Measurements from ENCODE around the gene MARCHF4. TPM values are rescaled to one million over a fixed set of nuclear protein-coding genes. Genes with fewer than 3 reads are reported as not detected.

Gene MARCHF4
- total and polyA plus RNA-seq, 9 of the 15 experiments (the other 6 are each of a cell fraction or from before 2014, with no cell fraction given), result 0.05 TPM; not detected in 8

DNA sequence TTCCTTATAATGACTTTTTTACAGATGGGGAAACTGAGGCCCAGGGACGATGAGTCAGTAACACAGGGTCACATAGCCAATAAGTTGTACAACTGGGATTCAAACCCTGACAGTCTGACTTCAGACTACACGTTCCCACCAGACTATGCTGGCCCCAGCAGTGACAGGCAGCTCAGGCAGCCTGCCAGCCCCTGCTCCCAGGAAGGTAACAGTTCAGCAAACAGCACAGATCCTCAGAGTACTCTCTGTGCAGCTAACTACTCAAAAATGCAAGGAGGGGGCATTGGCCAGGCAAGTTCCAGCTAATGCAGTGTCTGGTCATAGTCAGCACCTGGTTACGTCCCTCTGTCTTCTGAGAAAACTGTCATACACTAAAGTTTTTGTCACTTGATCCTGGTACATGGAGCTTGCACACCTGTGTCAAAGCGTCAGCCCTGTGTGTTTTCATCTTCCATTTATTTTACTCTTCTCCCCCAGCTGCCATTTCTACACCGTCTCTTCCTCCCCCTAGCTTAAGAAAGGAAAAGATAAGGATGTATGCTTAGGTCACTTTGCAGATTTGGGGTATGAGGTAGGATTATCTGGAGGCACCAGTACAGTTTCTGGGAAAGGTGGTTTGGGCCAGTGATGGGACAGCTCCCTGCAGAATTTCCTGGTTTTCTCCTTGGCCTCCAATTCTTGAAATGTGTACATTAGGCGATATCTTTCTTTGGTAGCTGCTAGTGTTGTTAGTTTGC lies 44.5 kb upstream of the MARCHF4 start (continued):
- TF ChIP-seq MECOM (CRISPR knock-in tag; IDR thresholded peaks at IDR 0.05), result peak; percentile 68; the same call in 1 of the 2 replicates
- peak; percentile 95 for TF ChIP-seq TEAD4 (IDR thresholded peaks at IDR 0.05; ENCODE audit: low read length)
- no peak for TF ChIP-seq TEAD4 (CRISPR knock-in tag; IDR thresholded peaks at IDR 0.05; ENCODE audit: borderline replicate concordance)
- no peak for TF ChIP-seq ZNF140 (CRISPR knock-in tag; IDR thresholded peaks at IDR 0.05)
- TF ChIP-seq, protein P1, sequence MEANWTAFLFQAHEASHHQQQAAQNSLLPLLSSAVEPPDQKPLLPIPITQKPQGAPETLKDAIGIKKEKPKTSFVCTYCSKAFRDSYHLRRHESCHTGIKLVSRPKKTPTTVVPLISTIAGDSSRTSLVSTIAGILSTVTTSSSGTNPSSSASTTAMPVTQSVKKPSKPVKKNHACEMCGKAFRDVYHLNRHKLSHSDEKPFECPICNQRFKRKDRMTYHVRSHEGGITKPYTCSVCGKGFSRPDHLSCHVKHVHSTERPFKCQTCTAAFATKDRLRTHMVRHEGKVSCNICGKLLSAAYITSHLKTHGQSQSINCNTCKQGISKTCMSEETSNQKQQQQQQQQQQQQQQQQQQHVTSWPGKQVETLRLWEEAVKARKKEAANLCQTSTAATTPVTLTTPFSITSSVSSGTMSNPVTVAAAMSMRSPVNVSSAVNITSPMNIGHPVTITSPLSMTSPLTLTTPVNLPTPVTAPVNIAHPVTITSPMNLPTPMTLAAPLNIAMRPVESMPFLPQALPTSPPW (CRISPR knock-in tag; IDR thresholded peaks at IDR 0.05), result peak; percentile 48
- peak; percentile 83 for TF ChIP-seq POLR2AphosphoS5 (IDR thresholded peaks at IDR 0.05; ENCODE audit: control insufficient read depth, insufficient read depth, low read depth, low read length)
- peak; percentile 87 for TF ChIP-seq CTBP1 (IDR thresholded peaks at IDR 0.05; ENCODE audit: borderline replicate concordance)
- peak; percentile 91 for TF ChIP-seq DPF2 (IDR thresholded peaks at IDR 0.05)
- no peak for TF ChIP-seq TAF15 (IDR thresholded peaks at IDR 0.05; ENCODE audit: low read depth, low read length)
- no peak for TF ChIP-seq MYC (IDR thresholded peaks at IDR 0.05; ENCODE audit: low read depth, low read length)
- no peak for TF ChIP-seq MYC (CRISPR knock-in tag; IDR thresholded peaks at IDR 0.05; ENCODE audit: borderline replicate concordance, low read depth)
- peak in 1 of 2 experiments; percentile 56; a peak in 3 of 4 replicates for TF ChIP-seq HDAC1 (IDR thresholded peaks at IDR 0.05)
- TF ChIP-seq, protein P2, sequence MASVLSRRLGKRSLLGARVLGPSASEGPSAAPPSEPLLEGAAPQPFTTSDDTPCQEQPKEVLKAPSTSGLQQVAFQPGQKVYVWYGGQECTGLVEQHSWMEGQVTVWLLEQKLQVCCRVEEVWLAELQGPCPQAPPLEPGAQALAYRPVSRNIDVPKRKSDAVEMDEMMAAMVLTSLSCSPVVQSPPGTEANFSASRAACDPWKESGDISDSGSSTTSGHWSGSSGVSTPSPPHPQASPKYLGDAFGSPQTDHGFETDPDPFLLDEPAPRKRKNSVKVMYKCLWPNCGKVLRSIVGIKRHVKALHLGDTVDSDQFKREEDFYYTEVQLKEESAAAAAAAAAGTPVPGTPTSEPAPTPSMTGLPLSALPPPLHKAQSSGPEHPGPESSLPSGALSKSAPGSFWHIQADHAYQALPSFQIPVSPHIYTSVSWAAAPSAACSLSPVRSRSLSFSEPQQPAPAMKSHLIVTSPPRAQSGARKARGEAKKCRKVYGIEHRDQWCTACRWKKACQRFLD (CRISPR knock-in tag; IDR thresholded peaks at IDR 0.05), result peak; percentile 14; the same call in 1 of the 2 replicates
- peak in 1 of 2 experiments; percentile 48; a peak in 2 of 4 replicates for TF ChIP-seq MNT (conservative IDR thresholded peaks at IDR 0.05)
- no peak for TF ChIP-seq SAP30 (IDR thresholded peaks at IDR 0.05; ENCODE audit: borderline replicate concordance, insufficient read depth, low read depth, low read length, poor library complexity, severe bottlenecking)
- no peak for TF ChIP-seq HBP1 (CRISPR knock-in tag; IDR thresholded peaks at IDR 0.05)
- TF ChIP-seq HMG20B (CRISPR knock-in tag; IDR thresholded peaks at IDR 0.05), result no peak
- TF ChIP-seq TRIM24 (IDR thresholded peaks at IDR 0.05), result peak; percentile 71 to 79
- TF ChIP-seq STAT5A (IDR thresholded peaks at IDR 0.05; ENCODE audit: borderline replicate concordance, low read length), result peak; percentile 90

All from K562 (cell line).